NT2/D1 (cell line): ENCODE data around the gene LPP.

ENCODE experiments used
- SUZ12 ChIP-seq: IDR thresholded peaks from 2 replicates; pipeline ENCODE4 v1.6.1; 2011; ENCODE audit not compliant: insufficient read length, insufficient read depth; ENCODE audit errors: extremely low read depth
- YY1 ChIP-seq: IDR thresholded peaks from 2 replicates; pipeline ENCODE4 v1.6.1; 2011; ENCODE audit not compliant: insufficient read length, insufficient read depth
- ZNF274 ChIP-seq: IDR thresholded peaks from 2 replicates; pipeline ENCODE4 v1.6.1; 2011; ENCODE audit warnings: mild to moderate bottlenecking, low read depth, low read length

DNA sequence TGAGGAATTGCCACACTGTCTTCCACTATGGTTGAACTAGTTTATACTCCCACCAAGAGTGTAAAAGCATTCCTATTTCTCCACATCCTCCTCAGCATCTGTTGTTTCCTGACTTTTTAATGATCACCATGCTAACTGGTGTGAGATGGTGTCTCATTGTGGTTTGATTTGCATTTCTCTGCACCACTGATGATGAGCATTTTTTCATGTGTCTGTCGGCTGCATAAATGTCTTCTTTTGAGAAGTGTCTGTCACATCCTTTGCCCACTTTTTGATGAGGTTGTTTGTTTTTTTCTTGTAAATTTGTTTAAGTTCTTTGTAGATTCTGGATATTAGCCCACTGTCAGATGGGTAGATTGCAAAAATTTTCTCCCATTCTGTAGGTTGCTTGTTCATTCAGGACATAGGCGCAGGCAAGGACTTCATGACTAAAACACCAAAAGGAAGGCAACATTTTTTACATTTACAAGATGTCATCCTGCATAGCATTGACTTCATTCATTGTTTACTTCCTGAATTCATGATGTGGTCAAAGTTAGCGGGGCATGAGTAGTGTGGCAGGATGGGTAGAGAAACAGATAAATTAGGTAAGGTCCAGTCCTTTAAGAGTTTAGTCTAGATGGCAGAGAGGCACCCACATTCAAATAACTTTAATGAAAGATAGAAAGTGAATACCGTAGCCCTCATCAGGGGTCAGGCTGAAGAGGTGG lies 45.1 kb upstream of the LPP start:
- TF ChIP-seq YY1 = no peak
- no peak for TF ChIP-seq SUZ12
- no peak for TF ChIP-seq ZNF274
